ENCODE results near the gene TRMU.

GRCh38 chr22:46379066-46379930, 43.8 kb downstream of the TRMU start:
- no peak for TF ChIP-seq EZH2 (IDR thresholded peaks at IDR 0.05; ENCODE audit: borderline replicate concordance, low read depth, low read length, poor library complexity, severe bottlenecking)
- no peak for TF ChIP-seq CTCF (conservative IDR thresholded peaks at IDR 0.05; ENCODE audit: low read depth, low read length)

All from A673 (cell line).